NCI-H2227 (cell line): ENCODE results near the gene PRSS16.
A peak's percentile ranks its signal among the peaks of the same experiment; 100 is the strongest.
"Not testable (repeated sequence)": the region's sequence is repeated elsewhere in the genome, so short reads cannot be mapped to it uniquely, and the experiment has no call there.

Source experiments
- DNase-seq: peaks from one replicate; lab custom pipeline; 2025; ENCODE audit not compliant: unreplicated experiment; lab: John Stamatoyannopoulos, UW

Gene PRSS16, protein sequence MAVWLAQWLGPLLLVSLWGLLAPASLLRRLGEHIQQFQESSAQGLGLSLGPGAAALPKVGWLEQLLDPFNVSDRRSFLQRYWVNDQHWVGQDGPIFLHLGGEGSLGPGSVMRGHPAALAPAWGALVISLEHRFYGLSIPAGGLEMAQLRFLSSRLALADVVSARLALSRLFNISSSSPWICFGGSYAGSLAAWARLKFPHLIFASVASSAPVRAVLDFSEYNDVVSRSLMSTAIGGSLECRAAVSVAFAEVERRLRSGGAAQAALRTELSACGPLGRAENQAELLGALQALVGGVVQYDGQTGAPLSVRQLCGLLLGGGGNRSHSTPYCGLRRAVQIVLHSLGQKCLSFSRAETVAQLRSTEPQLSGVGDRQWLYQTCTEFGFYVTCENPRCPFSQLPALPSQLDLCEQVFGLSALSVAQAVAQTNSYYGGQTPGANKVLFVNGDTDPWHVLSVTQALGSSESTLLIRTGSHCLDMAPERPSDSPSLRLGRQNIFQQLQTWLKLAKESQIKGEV

GRCh38 chr6:27247133-27247836 is at the start of gene PRSS16:
Gene PRSS16 (plus strand): TSS chr6:27247701. CDS start chr6:27247738, 37 bp downstream.
- DNase-seq: no peak

DNA sequence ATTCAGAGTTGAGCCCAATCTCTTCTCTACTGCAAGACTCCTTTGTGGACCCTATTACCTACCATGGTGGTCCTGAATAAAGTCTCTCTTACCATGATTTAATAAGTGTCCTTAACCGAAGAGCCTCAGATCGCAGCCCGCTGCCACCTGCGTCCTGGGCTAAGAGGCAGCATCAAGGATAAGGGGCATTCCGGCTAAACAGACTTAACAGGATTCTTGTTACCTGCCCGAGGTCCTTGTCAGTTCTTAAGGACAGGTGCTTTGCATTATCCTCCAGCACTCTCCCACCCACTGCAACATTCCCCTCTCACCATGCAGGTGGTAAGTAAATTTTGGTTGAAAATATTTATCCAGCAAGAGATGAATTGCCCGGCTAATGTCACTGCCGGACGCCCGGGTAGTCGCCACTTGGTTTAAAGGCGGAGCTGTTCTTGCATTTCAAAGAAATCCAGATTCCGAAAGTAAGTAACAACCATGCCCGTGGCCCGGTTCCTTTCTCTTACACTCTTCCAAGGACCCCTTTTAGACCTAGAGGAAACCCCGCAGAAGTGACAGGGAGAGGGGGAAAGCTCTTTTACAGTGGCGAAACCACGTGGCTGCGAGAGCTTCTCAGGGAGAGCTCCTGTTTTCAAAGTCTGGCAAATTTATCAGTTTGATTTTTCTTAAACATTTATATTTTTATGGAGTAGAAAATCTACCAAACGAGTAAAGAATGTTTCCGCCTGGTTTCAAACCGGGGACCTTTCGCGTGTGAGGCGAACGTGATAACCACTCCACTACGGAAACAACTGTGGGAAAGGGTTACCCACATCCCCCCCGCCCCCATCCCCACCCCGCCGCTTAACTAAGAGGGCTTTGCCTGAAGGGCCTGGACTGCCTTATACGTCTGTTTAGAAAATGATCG is 41.9 kb upstream of the PRSS16 start:
- peak; percentile 20 for DNase-seq

DNA sequence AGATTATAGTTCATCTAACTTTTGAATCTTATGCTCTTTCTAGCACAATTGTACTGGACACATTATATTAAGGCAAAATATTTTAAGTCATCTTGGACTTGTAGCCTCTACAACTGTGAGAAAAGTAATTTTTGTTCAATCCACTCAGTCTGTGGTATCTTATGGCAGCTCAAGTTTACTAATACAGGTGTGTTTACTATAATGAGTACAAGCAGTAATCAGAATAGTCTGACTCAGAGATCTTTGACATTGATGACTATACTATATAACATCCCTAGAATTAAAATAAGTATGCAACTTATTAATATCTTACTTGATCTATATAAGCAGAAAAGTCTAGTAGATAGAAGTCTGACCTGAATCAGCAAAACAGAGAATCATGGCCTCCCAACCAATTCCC is 40.7 kb upstream of the PRSS16 start:
- DNase-seq: no peak

- no peak for DNase-seq
Measured at GRCh38 chr6:27208042-27208441, 39.5 kb upstream of the PRSS16 start.

DNA sequence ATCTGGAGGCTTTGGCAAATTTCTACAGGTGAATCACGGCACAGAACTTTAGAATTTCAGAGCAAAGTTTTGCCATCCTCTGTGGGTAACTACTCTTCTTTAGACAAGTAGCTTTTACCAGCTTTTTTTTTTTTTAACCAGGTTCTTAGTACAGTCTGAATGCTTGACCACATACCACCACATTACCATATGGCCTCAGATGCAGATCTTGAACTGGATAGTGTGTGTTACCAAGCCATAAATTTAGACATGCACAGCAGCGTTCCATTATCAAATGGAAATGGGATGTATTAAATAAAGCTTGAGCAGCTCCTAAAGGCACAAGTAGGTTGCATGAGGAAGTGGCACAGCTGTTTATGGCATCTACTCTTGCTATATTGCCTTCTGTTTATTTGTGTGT is 38.3 kb upstream of the PRSS16 start:
- DNase-seq: no peak

GRCh38 chr6:27209659-27210269 is 37.7 kb upstream of the PRSS16 start:
- DNase-seq: no peak

- DNase-seq: not testable (repeated sequence)
Measured at GRCh38 chr6:27213091-27213517, 34.4 kb upstream of the PRSS16 start.

DNA sequence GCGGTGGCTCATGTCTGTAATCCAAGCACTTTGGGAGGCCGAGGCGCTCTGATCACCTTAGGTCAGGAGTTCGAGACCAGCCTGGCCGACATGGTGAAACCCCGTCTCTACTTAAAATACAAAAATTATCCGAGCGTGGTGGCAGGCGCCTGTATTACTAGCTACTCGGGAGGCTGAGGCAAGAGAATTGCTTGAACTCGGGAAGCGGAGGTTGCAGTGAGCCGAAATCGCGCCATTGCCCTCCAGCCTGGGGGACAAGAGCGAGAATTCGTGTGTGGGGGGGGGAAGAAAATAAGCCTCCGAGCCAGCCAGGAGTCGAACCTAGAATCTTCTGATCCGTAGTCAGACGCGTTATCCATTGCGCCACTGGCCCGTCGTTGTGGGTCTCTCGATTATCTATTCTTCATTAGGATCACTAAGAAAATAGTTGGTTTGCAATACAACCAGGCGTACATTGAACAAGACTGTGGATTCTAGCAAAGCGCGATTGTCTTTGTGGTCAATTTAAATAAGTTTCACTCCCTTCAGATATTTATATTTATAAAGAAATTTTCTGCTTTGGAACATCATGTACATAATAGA is 33.9 kb upstream of the PRSS16 start:
- DNase-seq: peak; percentile 73

- DNase-seq: no peak
Measured at GRCh38 chr6:27214126-27214601, 33.3 kb upstream of the PRSS16 start.

DNA sequence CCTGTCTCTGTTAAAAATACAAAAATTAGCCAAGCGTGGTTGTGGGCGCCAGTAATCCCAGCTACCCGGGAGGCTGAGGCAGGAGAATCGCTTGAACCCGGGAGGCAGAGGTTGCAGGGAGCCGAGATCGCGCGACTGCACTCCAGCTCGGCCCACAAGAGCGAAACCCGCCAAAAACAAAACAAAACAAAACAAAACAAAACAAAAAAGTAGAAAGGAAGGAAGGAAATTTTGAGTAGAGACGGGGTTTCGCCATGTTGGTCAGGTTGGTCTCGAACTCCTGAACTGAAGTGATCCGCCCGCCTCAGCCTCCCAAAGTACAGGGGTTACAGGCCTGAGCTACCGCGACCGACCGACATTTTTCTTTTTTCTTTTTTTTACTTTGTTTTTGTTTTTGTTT is 30.6 kb upstream of the PRSS16 start:
- DNase-seq: no peak

DNA sequence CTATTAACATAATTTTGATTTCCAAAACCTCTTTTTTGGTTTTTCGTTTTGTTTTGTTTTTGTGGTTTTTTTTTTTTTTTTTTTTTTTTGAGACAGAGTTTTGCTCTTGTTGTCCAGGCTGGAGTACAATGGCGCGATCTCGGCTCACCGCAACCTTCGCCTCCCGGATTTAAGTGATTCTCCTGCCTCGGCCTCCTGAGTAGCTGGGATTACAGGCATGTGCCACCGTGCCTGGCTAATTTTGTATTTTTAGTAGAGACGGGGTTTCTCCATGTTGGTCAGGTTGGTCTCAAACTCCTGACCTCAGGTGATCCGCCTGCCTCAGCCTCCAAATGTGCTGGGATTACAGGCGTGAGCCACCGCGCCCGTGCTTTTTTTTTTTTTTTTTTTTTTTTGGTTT is 24.5 kb upstream of the PRSS16 start:
- not testable (repeated sequence) for DNase-seq

DNA sequence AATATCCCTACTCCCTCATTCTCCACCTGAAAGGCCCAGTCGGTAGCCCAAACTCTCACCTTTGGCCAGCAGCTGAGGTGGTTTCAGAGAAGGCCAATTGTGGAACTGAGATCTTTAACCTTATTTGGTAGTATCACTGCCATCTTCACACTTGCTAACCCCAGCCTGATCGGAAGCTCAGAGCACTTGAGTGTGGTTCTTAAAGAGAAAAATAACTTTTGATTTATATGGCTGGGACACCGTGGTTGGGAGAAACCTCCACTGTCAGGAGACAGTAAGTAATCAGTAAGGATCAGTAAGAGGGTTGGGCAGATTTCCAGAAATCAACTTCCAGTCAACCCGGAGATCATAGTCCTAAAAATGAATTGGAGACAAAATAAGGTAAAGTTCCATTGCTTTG is 22.8 kb upstream of the PRSS16 start:
- DNase-seq: no peak

- DNase-seq: no peak
Measured at GRCh38 chr6:27228963-27229477, 18.5 kb upstream of the PRSS16 start.

GRCh38 chr6:27230758-27231111 is 16.8 kb upstream of the PRSS16 start:
- peak; percentile 52 for DNase-seq

GRCh38 chr6:27234576-27234975 is 12.9 kb upstream of the PRSS16 start:
- DNase-seq: no peak

DNA sequence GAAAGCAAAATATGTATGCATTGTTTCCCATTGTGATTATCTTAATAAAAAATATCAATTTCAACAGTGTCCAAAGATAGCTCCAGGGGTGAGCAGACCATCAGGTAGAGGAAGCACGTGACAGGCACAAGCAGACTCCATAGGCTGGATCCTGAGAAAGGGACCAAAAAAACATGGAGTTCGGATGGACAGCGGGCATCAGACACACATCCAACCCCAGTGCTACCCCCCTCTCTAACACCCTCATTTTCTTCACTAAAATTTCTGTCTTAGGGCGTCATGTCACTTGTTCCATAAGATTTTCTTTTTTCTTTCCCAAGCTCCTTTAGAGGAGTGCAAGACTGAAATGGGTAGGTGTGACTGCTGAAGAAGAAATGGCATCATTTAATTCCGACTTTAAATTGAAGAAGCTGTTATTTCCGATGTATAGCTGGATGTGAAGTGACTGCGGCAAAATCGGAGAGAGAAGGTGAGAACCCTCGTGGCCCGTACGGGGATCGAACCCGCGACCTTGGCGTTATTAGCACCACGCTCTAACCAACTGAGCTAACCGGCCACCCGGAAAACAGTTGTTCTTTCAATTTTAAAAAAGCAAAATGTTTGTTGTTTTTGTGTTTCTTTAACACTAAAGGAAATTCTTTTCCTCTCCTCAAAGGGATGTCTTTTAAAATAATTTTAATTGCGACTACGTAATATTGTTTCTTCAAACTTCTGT is 10.3 kb upstream of the PRSS16 start:
- DNase-seq: peak; percentile 67

- no peak for DNase-seq
Measured at GRCh38 chr6:27238010-27238983, 9.2 kb upstream of the PRSS16 start.

DNA sequence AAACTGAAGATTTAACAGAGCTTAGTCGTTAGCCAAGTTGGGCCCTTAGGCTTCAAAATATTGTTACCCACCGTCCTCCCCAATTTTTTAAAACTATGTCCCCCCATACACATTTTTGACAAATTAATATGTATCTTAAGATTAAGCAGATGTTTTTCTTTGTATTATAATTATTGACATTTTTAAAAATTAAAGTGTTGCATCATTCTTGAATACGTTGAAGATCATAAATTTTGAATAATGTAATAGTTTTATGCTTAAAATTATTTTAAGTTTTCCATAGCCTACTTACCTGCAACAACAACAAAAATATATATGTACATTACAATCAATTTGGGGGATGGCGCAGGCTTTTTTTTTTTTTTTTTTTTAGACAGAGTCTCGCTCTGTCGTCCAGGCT is 8.2 kb upstream of the PRSS16 start:
- no peak for DNase-seq
